ENCODE data around the gene SUB1. TPM values are rescaled to one million over a fixed set of nuclear protein-coding genes. Genes with fewer than 3 reads are reported as not detected.
A peak's percentile ranks its signal among the peaks of the same experiment; 100 is the strongest.

SUB1 gene
- total RNA-seq, 4 donors from 2014 or later = 66.4 to 154 (median 90.1) TPM

DNA sequence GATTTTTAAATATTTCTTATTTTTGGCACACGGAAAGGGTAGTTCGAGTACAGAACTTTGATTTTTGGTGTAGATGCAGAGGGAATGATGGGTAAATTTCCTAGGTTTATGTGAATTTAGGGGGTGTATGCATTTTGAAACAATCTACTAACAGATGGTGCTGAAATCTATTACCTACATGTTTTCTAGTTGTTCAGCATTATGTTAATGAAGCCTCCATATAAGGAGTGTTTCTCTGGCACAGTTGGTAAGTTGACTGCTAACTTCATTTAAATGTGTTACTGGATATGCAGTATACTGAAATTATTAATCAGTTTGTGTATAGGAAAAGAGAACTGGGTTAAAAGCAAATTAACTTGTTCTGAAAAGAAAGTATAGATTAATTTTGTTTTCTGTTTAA is 17.5 kb downstream of the SUB1 start:
- peaks cover 0 to 61% (median 42%) of the 10 kb centered on the region in 4 donors for H3K36me3 ChIP-seq
- 94% methylated on average over 2 of the region's 2 CpGs for WGBS

GRCh38 chr5:32604800-32605765 is 19.7 kb downstream of the SUB1 start:
- DNase-seq (ENCODE audit: extremely low spot score) = peak; percentile 34
- 82% methylated on average over 4 of the region's 4 CpGs for WGBS
- TF ChIP-seq EP300 (IDR thresholded peaks at IDR 0.05) (no peak), POLR2AphosphoS5 (IDR thresholded peaks at IDR 0.05) (no peak), POLR2A (IDR thresholded peaks at IDR 0.05; ENCODE audit: low read depth) (no peak)
- TF ChIP-seq, protein P1, sequence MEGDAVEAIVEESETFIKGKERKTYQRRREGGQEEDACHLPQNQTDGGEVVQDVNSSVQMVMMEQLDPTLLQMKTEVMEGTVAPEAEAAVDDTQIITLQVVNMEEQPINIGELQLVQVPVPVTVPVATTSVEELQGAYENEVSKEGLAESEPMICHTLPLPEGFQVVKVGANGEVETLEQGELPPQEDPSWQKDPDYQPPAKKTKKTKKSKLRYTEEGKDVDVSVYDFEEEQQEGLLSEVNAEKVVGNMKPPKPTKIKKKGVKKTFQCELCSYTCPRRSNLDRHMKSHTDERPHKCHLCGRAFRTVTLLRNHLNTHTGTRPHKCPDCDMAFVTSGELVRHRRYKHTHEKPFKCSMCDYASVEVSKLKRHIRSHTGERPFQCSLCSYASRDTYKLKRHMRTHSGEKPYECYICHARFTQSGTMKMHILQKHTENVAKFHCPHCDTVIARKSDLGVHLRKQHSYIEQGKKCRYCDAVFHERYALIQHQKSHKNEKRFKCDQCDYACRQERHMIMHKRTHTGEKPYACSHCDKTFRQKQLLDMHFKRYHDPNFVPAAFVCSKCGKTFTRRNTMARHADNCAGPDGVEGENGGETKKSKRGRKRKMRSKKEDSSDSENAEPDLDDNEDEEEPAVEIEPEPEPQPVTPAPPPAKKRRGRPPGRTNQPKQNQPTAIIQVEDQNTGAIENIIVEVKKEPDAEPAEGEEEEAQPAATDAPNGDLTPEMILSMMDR (IDR thresholded peaks at IDR 0.05) = no peak
- peaks cover 0 to 50% (median 34%) of the 10 kb centered on the region in 4 donors for H3K36me3 ChIP-seq
- no peaks in the 10 kb centered on the region for H3K27me3 ChIP-seq
- peaks cover 7 to 29% (median 15%) of the 10 kb centered on the region in 4 donors for H3K4me1 ChIP-seq
- intact Hi-C loops (cut with DNase I) = no loop called here
- no peak overlapping the region for H3K4me3 ChIP-seq
- no peak overlapping the region for H3K27ac ChIP-seq (replicated peaks in 1 of 4)
- no peaks in the 10 kb centered on the region for H3K9me3 ChIP-seq

More for the DNA sequence above, 17.5 kb downstream of the SUB1 start:
- DNase-seq (ENCODE audit: extremely low spot score) = no peak
- TF ChIP-seq POLR2AphosphoS5 (IDR thresholded peaks at IDR 0.05) (no peak), EP300 (IDR thresholded peaks at IDR 0.05) (no peak), POLR2A (IDR thresholded peaks at IDR 0.05; ENCODE audit: low read depth) (no peak)
- TF ChIP-seq, protein P1 (IDR thresholded peaks at IDR 0.05) = no peak
- no peak overlapping the region for H3K4me3 ChIP-seq
- no peak overlapping the region for H3K27ac ChIP-seq (replicated peaks in 1 of 4)
- H3K9me3 ChIP-seq = no peaks in the 10 kb centered on the region
- intact Hi-C loops (cut with DNase I) = no loop called here
- peaks cover 25 to 42% (median 32%) of the 10 kb centered on the region in 4 donors for H3K4me1 ChIP-seq
- no peaks in the 10 kb centered on the region for H3K27me3 ChIP-seq

GRCh38 chr5:32605766-32606152 is 20.4 kb downstream of the SUB1 start:
- intact Hi-C loops (cut with DNase I) = no loop called here
- Histone ChIP-seq H3K4me3 (no peak overlapping the region), H3K36me3 (peaks cover 0 to 50% (median 31%) of the 10 kb centered on the region in 4 donors), H3K27ac (replicated peaks in 1 of 4) (no peak overlapping the region), H3K9me3 (no peaks in the 10 kb centered on the region), H3K4me1 (peaks cover under 1 to 23% (median 9%) of the 10 kb centered on the region in 4 donors), H3K27me3 (no peaks in the 10 kb centered on the region)
- 93% methylated on average over 2 of the region's 2 CpGs for WGBS
- no peak for DNase-seq (ENCODE audit: extremely low spot score)
- TF ChIP-seq POLR2A (IDR thresholded peaks at IDR 0.05; ENCODE audit: low read depth) (no peak), EP300 (IDR thresholded peaks at IDR 0.05) (no peak), POLR2AphosphoS5 (IDR thresholded peaks at IDR 0.05) (no peak)
- TF ChIP-seq, protein P1 (IDR thresholded peaks at IDR 0.05) = no peak

DNA sequence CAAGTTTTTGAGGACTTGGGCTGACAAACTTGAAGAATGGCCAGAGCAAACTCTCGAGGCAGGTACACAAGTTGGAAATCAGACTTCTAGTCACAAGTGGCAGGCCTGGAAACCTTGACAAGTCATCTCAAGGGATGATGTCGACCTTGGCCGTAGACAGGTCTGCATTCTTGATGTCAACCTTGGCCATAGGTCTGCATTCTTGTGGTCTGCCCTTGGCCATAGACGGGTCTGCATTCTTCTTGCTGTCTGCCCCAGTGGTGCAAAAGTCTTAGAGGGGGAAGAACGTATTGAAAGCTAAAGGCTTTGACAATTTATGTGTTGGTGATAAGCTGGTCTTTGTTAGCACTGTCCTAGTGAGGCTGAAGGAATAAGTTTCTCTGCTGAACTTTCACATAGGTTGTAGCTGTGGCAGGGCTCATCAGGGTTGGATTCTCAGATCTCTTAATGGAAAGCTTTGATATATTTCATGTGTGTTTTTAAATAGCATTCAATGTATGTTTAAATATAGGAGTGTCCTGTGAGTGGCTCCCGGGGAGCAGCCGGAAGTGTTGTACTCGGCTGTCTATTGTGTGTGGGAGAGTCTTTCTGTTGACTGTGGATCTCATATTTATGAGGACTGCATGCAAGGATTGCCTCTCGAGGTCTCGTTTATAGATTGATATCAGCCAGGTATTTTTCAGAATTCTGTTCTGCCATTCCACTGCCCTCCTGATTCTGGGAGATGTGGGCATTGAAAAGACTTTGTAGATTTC is 27.0 kb downstream of the SUB1 start:
- intact Hi-C loops (cut with DNase I) = loop anchor here (2.0 to 10.0 kb wide), 2 partner anchors 124 to 378 kb away; no protein-coding TSS in a partner anchor
- TF ChIP-seq POLR2A (IDR thresholded peaks at IDR 0.05; ENCODE audit: low read depth) = no peak
- no peak for TF ChIP-seq EP300 (IDR thresholded peaks at IDR 0.05)
- TF ChIP-seq POLR2AphosphoS5 (IDR thresholded peaks at IDR 0.05) = no peak
- TF ChIP-seq, protein P1 (IDR thresholded peaks at IDR 0.05) = no peak
- H3K27ac ChIP-seq (replicated peaks in 1 of 4) = no peak overlapping the region
- peaks cover 0 to 11% (median 4%) of the 10 kb centered on the region in 4 donors for H3K36me3 ChIP-seq
- H3K4me3 ChIP-seq = no peak overlapping the region
- no peaks in the 10 kb centered on the region for H3K27me3 ChIP-seq
- peaks cover 6 to 21% (median 13%) of the 10 kb centered on the region in 4 donors for H3K4me1 ChIP-seq
- 71% methylated on average over 10 of the region's 10 CpGs for WGBS
- H3K9me3 ChIP-seq = no peaks in the 10 kb centered on the region
- no peak for DNase-seq (ENCODE audit: extremely low spot score)

Data from esophagus muscularis mucosa (tissue), 4 donors.